ENCODE data around the gene KRTAP19-3. TPM values are rescaled to one million over a fixed set of nuclear protein-coding genes. Genes with fewer than 3 reads are reported as not detected.

Gene KRTAP19-3
- total and polyA plus RNA-seq, 2 of the 8 experiments (the other 6 are each of a cell fraction or from before 2014, with no cell fraction given) = not detected

DNA sequence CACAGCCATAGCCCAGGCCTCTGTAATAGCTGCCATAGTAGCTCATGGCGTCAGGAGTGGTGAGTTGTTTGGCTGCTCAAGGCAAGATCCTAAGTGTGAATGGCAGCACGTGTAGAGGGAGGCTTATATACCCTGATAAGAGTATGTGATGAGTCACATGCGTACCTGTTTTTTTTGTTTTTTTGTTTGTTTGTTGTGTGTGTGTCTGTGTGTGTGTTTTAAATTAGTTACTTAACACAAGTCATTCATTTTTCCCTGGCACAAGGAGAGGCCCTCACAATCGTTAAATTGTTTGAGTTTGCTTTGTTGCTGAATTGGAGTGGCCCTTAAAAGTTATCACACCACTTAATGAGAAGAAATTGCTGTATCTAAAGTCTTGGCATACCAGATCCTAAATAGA lies 5.3 kb upstream of the KRTAP19-3 start, which contains the start of gene KRTAP19-4:
KRTAP19-4 (minus strand) TSS at position 101 of the 400 bp plus-strand sequence; CDS start at position 46, 55 bp downstream.
- no peak within 1 kb of the TSS for H2BK120ac ChIP-seq (replicated peaks; ENCODE audit: low read depth, low read length)
- H3K9ac ChIP-seq (replicated peaks in 1 of 4; ENCODE audit: extremely low read depth in 1 of 4, low read depth in 3 of 4, low read length in 3 of 4) = no peak within 1 kb of the TSS
- no peak within 1 kb of the TSS for H4K91ac ChIP-seq (replicated peaks; ENCODE audit: insufficient read length, low read length)
- H3K79me1 ChIP-seq (ENCODE audit: low read depth, low read length) = no peaks in the 10 kb centered on the region
- no peak within 1 kb of the TSS for H3K4me2 ChIP-seq (ENCODE audit: insufficient read depth in 1 of 2, low read depth in 2 of 2, low read length in 2 of 2)
- FAIRE-seq (no peak), DNase-seq (ENCODE audit: low read depth in 1 of 2, low spot score in 2 of 2) (no peak)
- no peaks in the 10 kb centered on the region for H3K27me3 ChIP-seq (replicated peaks in 1 of 4; ENCODE audit: control insufficient read depth in 3 of 4, extremely low read depth in 1 of 4, insufficient read depth in 3 of 4, low read length in 3 of 4)
- no peaks in the 10 kb centered on the region for H3K9me3 ChIP-seq (ENCODE audit: insufficient read depth in 2 of 2, low read depth in 1 of 2, low read length in 1 of 2)
- no peak within 1 kb of the TSS for H3K14ac ChIP-seq (ENCODE audit: insufficient read length)
- no peak within 1 kb of the TSS for H3K4ac ChIP-seq (replicated peaks; ENCODE audit: insufficient read length, low read depth, low read length)
- no peaks in the 10 kb centered on the region for H3K36me3 ChIP-seq (ENCODE audit: control insufficient read depth in 2 of 4, insufficient read depth in 4 of 4, low read length in 3 of 4)
- H3K18ac ChIP-seq (ENCODE audit: extremely low read depth, low read length) = no peak within 1 kb of the TSS
- H2BK12ac ChIP-seq (ENCODE audit: low read depth, low read length) = no peak within 1 kb of the TSS
- H4K20me1 ChIP-seq (replicated peaks in 1 of 2; ENCODE audit: control insufficient read depth in 1 of 2, insufficient read depth in 2 of 2, low read length in 2 of 2) = no peaks in the 10 kb centered on the region
- H3K79me2 ChIP-seq (ENCODE audit: control insufficient read depth in 1 of 2, insufficient read depth in 2 of 2, low read length in 2 of 2) = no peaks in the 10 kb centered on the region
- H3K23me2 ChIP-seq (ENCODE audit: low read depth, low read length) = no peaks in the 10 kb centered on the region
- H3K4me3 ChIP-seq (ENCODE audit: extremely low read depth in 1 of 4, insufficient read depth in 2 of 4, low read depth in 3 of 4, low read length in 4 of 4) = no peak within 1 kb of the TSS
- ChIA-PET POLR2A (ENCODE audit: partially characterized antibody) (no interaction called here), CTCF (ENCODE audit: partially characterized antibody) (interaction anchor here (0.7 to 2.7 kb wide), 3 partner anchors 9 to 334 kb away, joined by 3 to 21 read pairs (median 3); no protein-coding TSS in a partner anchor)
- H3K23ac ChIP-seq (ENCODE audit: insufficient read length) = no peak within 1 kb of the TSS
- no peak within 1 kb of the TSS for H2AFZ ChIP-seq (ENCODE audit: low read length)
- WGBS, 2 experiments (ENCODE audit: extremely low coverage in 1 of 2, insufficient coverage in 1 of 2, insufficient read length in 1 of 2, insufficient replicate concordance in 2 of 2, low coverage in 1 of 2, low lambda C conversion rate in 2 of 2, missing lambda C conversion rate in 1 of 2) = 94% methylated on average over 4 of the region's 4 CpGs; no CpG with 5 or more reads in 1 of the 2 experiments
- H2BK15ac ChIP-seq (ENCODE audit: low read length) = no peak within 1 kb of the TSS
- no peak within 1 kb of the TSS for H2AK5ac ChIP-seq (ENCODE audit: low read depth, low read length)
- no peak within 1 kb of the TSS for H2BK20ac ChIP-seq (ENCODE audit: low read length)
- H4K8ac ChIP-seq (ENCODE audit: extremely low read depth, insufficient read depth, low read length) = no peak within 1 kb of the TSS
- no peak within 1 kb of the TSS for H2BK5ac ChIP-seq (ENCODE audit: low read depth, low read length)
- H3K56ac ChIP-seq (replicated peaks; ENCODE audit: insufficient read length, low read depth, low read length) = no peak within 1 kb of the TSS
- H3K4me1 ChIP-seq (replicated peaks in 1 of 4; ENCODE audit: control insufficient read depth in 3 of 4, insufficient read depth in 4 of 4, low read length in 3 of 4) = no peaks in the 10 kb centered on the region
- H3K27ac ChIP-seq (ENCODE audit: low read depth, low read length) = no peak within 1 kb of the TSS
- TF ChIP-seq SIRT6 (IDR thresholded peaks at IDR 0.05; ENCODE audit: low read length) = no peak
- TF ChIP-seq POLR2A (IDR thresholded peaks at IDR 0.05; ENCODE audit: control extremely low read depth in 1 of 2, low read depth in 2 of 2, low read length in 2 of 2) = no peak
- TF ChIP-seq SRF (IDR thresholded peaks at IDR 0.05; ENCODE audit: low read depth, low read length) = no peak
- no peak for TF ChIP-seq CHD2 (IDR thresholded peaks at IDR 0.05; ENCODE audit: low read length)
- TF ChIP-seq SIX5 (IDR thresholded peaks at IDR 0.05; ENCODE audit: low read depth, low read length) = no peak
- TF ChIP-seq TBP (IDR thresholded peaks at IDR 0.05; ENCODE audit: low read depth, low read length) = no peak
- H4K5ac ChIP-seq (ENCODE audit: insufficient read length, low read depth, low read length) = no peak within 1 kb of the TSS

All from H1 (cell line).